K562 (cell line): ENCODE measurements around the gene EFHB. TPM values are rescaled to one million over a fixed set of nuclear protein-coding genes. Genes with fewer than 3 reads are reported as not detected.

Source experiments
- CBX1 ChIP-seq: sonication (generic); IDR thresholded peaks from 2 replicates; pipeline ENCODE4 v1.6.1; 2016; ENCODE audit warnings: antibody characterized with exemption, low read depth, mild to moderate bottlenecking
- GATAD2A ChIP-seq: fragments of 450-650 bp; IDR thresholded peaks from 2 replicates; pipeline ENCODE4 v1.6.1; 2017
- KAT7 ChIP-seq: sonication (generic); formaldehyde crosslinking; IDR thresholded peaks from 2 replicates; pipeline ENCODE4 v1.8.0; 2022; ENCODE audit warnings: missing genetic modification reagents, mild to moderate bottlenecking, borderline replicate concordance
- LARP7 ChIP-seq: fragments of 450-650 bp; IDR thresholded peaks from 2 replicates; pipeline ENCODE4 v1.6.1; 2016
- RAD51 ChIP-seq: fragments of 450-650 bp; IDR thresholded peaks from 2 replicates; pipeline ENCODE4 v1.7.1; 2016; ENCODE audit warnings: low read depth, mild to moderate bottlenecking, borderline replicate concordance
- SP2 ChIP-seq: IDR thresholded peaks from 2 replicates; pipeline ENCODE4 v1.6.1; 2011; ENCODE audit warnings: mild to moderate bottlenecking, low read depth, low read length, moderate library complexity; ENCODE audit not compliant: poor library complexity, severe bottlenecking; ENCODE audit errors: extremely low read depth
- TARDBP ChIP-seq: fragments of 450-650 bp; IDR thresholded peaks from 2 replicates; pipeline ENCODE4 v1.6.1; 2016
- TEAD1 ChIP-seq, 2 experiments: fragments of 450-650 bp in 1 of 2; sonication (generic) in 1 of 2; formaldehyde crosslinking; IDR thresholded peaks; 2 replicates each; pipeline versions ENCODE4 v1.4.0 to v1.8.0; 2020 to 2022; ENCODE audit warnings: mild to moderate bottlenecking in 2 of 2, missing genetic modification reagents in 1 of 2
- ZFP30 ChIP-seq: fragments of 250-450 bp; sonication (Bioruptor Pico); IDR thresholded peaks from 2 replicates; pipeline ENCODE4 v1.8.0; 2022; ENCODE audit warnings: moderate library complexity, mild to moderate bottlenecking, inconsistent platforms, borderline replicate concordance
- ZNF696 ChIP-seq: fragments of 250-450 bp; sonication (Bioruptor Pico); conservative IDR thresholded peaks from 2 replicates; pipeline ENCODE4 v1.4.0; 2020; ENCODE audit warnings: mild to moderate bottlenecking, moderate library complexity
- polyA plus RNA-seq, 8 experiments: library from polyadenylated mRNA; depleted of rRNA in 4 of 8; stranded (reverse) in 5 of 8; unstranded in 3 of 8; fragments of >200 nt; fragmentation: Nextera tagmentation in 2 of 8; fragmentation: Illumina TruSeq in 1 of 8; extraction: Ambion mirVana in 2 of 8; extraction: Trizol in 1 of 8; gene quantifications; 2 replicates each; pipeline versions ENCODE4 v1.2.1 to v1.2.3, GENCODE V29; 2011 to 2014; ENCODE audit warnings: inconsistent platforms in 1 of 8, missing spikeins in 1 of 8
- total RNA-seq, 7 experiments: library from RNA; depleted of rRNA in 6 of 7; stranded (reverse); fragments of >200 nt in 6 of 7; fragmentation: Illumina TruSeq in 2 of 7; extraction: Trizol in 2 of 7; gene quantifications; 2 replicates each; pipeline versions ENCODE4 v1.2.1 to v1.2.3, GENCODE V29; 2011 to 2021; ENCODE audit warnings: low replicate concordance in 1 of 7
- TF ChIP-seq, protein P1 (sequence below): sonication (generic); formaldehyde crosslinking; IDR thresholded peaks from 2 replicates; pipeline ENCODE4 v1.8.0; 2023; ENCODE audit warnings: missing genetic modification reagents, mild to moderate bottlenecking, borderline replicate concordance
- TF ChIP-seq, protein P2 (sequence below): fragments of 450-650 bp; IDR thresholded peaks from 2 replicates; pipeline ENCODE4 v1.6.1; 2016; ENCODE audit warnings: low read depth, mild to moderate bottlenecking, moderate library complexity
- TF ChIP-seq, protein P3 (sequence below): sonication (generic); formaldehyde crosslinking; IDR thresholded peaks from 2 replicates; pipeline ENCODE4 v1.8.0; 2022; ENCODE audit warnings: mild to moderate bottlenecking, missing genetic modification reagents
- TF ChIP-seq, protein P4 (sequence below), 2 experiments: IDR thresholded peaks; 2 replicates each; pipeline ENCODE4 v1.6.1; 2012; ENCODE audit warnings: improper control_type of control experiment in 2 of 2, low read depth in 2 of 2, low read length in 2 of 2, borderline replicate concordance in 1 of 2
- TF ChIP-seq, protein P5 (sequence below): sonication (generic); formaldehyde crosslinking; IDR thresholded peaks from 2 replicates; pipeline ENCODE4 v1.8.0; 2023; ENCODE audit warnings: mild to moderate bottlenecking, missing genetic modification reagents

Gene EFHB
- total and polyA plus RNA-seq, 9 of the 15 experiments (the other 6 are each of a cell fraction or from before 2014, with no cell fraction given), result 1.5 to 4.0 (median 1.8) TPM

DNA sequence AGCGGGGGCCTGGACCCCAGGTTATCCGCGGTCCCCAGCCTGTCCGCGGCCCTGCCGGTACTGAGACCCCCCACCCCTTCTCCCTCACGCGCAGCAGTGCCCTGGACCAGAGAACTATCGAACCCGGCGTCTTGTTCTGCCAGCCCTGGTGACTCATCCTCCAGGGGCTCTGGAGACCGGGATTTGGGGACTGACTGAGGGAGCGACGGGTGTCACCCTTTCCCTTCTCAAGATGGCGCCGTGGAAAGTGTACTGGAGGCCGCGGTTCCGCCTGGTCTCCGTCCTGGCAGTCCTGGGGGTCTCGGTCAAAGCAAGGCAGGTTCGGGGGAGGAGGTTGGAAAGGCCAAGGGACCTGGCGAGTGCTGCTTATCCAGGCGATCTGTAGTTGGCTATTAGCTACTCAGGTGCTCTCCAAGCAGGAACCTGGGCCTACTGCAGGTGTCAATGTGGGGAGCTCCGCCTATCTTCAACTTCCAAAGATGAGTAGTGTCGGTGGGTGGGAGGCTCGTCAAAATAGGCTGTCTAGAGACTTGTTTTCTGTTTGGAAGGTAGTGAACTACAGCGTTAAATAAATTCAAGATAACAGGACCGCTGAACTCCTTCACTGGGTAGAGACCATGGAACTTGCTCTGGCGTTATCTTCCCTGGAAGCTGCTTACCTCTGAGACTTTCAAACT, 13.7 kb upstream of the EFHB start (continued):
- TF ChIP-seq, protein P1, sequence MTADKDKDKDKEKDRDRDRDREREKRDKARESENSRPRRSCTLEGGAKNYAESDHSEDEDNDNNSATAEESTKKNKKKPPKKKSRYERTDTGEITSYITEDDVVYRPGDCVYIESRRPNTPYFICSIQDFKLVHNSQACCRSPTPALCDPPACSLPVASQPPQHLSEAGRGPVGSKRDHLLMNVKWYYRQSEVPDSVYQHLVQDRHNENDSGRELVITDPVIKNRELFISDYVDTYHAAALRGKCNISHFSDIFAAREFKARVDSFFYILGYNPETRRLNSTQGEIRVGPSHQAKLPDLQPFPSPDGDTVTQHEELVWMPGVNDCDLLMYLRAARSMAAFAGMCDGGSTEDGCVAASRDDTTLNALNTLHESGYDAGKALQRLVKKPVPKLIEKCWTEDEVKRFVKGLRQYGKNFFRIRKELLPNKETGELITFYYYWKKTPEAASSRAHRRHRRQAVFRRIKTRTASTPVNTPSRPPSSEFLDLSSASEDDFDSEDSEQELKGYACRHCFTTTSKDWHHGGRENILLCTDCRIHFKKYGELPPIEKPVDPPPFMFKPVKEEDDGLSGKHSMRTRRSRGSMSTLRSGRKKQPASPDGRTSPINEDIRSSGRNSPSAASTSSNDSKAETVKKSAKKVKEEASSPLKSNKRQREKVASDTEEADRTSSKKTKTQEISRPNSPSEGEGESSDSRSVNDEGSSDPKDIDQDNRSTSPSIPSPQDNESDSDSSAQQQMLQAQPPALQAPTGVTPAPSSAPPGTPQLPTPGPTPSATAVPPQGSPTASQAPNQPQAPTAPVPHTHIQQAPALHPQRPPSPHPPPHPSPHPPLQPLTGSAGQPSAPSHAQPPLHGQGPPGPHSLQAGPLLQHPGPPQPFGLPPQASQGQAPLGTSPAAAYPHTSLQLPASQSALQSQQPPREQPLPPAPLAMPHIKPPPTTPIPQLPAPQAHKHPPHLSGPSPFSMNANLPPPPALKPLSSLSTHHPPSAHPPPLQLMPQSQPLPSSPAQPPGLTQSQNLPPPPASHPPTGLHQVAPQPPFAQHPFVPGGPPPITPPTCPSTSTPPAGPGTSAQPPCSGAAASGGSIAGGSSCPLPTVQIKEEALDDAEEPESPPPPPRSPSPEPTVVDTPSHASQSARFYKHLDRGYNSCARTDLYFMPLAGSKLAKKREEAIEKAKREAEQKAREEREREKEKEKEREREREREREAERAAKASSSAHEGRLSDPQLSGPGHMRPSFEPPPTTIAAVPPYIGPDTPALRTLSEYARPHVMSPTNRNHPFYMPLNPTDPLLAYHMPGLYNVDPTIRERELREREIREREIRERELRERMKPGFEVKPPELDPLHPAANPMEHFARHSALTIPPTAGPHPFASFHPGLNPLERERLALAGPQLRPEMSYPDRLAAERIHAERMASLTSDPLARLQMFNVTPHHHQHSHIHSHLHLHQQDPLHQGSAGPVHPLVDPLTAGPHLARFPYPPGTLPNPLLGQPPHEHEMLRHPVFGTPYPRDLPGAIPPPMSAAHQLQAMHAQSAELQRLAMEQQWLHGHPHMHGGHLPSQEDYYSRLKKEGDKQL, result no peak
- TF ChIP-seq TEAD1 (CRISPR knock-in tag; IDR thresholded peaks at IDR 0.05) (peak in 1 of 2 experiments; percentile 20; a peak in 1 of 4 replicates), TARDBP (peak; percentile 55; the same call in 1 of the 2 replicates), LARP7 (0 out of 2 replicates have a peak, but pooled peaks have one; percentile 8), ZFP30 (CRISPR knock-in tag) (no peak), GATAD2A (0 out of 2 replicates have a peak, but pooled peaks have one; percentile 40), SP2 (no peak), ZNF696 (CRISPR knock-in tag) (no peak), RAD51 (no peak), KAT7 (peak; percentile 99), CBX1 (no peak)
- TF ChIP-seq, protein P2, sequence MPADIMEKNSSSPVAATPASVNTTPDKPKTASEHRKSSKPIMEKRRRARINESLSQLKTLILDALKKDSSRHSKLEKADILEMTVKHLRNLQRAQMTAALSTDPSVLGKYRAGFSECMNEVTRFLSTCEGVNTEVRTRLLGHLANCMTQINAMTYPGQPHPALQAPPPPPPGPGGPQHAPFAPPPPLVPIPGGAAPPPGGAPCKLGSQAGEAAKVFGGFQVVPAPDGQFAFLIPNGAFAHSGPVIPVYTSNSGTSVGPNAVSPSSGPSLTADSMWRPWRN, result no peak
- TF ChIP-seq, protein P3, sequence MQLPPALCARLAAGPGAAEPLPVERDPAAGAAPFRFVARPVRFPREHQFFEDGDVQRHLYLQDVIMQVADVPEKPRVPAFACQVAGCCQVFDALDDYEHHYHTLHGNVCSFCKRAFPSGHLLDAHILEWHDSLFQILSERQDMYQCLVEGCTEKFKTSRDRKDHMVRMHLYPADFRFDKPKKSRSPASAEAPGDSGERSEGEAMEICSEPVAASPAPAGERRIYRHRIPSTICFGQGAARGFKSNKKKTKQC, result 0 out of 2 replicates have a peak, but pooled peaks have one; percentile 72
- TF ChIP-seq, protein P4, sequence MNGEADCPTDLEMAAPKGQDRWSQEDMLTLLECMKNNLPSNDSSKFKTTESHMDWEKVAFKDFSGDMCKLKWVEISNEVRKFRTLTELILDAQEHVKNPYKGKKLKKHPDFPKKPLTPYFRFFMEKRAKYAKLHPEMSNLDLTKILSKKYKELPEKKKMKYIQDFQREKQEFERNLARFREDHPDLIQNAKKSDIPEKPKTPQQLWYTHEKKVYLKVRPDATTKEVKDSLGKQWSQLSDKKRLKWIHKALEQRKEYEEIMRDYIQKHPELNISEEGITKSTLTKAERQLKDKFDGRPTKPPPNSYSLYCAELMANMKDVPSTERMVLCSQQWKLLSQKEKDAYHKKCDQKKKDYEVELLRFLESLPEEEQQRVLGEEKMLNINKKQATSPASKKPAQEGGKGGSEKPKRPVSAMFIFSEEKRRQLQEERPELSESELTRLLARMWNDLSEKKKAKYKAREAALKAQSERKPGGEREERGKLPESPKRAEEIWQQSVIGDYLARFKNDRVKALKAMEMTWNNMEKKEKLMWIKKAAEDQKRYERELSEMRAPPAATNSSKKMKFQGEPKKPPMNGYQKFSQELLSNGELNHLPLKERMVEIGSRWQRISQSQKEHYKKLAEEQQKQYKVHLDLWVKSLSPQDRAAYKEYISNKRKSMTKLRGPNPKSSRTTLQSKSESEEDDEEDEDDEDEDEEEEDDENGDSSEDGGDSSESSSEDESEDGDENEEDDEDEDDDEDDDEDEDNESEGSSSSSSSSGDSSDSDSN (IDR thresholded peaks at IDR 0.05; ENCODE audit: borderline replicate concordance in 1 of 2, low read depth in 2 of 2, low read length in 2 of 2), result peak in 1 of 2 experiments; percentile 56; a peak in 1 of 4 replicates
- TF ChIP-seq, protein P5, sequence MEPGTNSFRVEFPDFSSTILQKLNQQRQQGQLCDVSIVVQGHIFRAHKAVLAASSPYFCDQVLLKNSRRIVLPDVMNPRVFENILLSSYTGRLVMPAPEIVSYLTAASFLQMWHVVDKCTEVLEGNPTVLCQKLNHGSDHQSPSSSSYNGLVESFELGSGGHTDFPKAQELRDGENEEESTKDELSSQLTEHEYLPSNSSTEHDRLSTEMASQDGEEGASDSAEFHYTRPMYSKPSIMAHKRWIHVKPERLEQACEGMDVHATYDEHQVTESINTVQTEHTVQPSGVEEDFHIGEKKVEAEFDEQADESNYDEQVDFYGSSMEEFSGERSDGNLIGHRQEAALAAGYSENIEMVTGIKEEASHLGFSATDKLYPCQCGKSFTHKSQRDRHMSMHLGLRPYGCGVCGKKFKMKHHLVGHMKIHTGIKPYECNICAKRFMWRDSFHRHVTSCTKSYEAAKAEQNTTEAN, result 0 out of 2 replicates have a peak, but pooled peaks have one; percentile 61
